KG1 (cell line): Measurements from ENCODE around the gene AP4S1.
A peak's percentile ranks its signal among the peaks of the same experiment; 100 is the strongest.
"Not testable (repeated sequence)": the region's sequence is repeated elsewhere in the genome, so short reads cannot be mapped to it uniquely, and the experiment has no call there.

ENCODE experiments used
- DNase-seq: peaks from one replicate; lab custom pipeline; 2025; lab: John Stamatoyannopoulos, UW

AP4S1 gene

GRCh38 chr14:31025367-31026076 is at the start of gene AP4S1:
AP4S1 (plus strand) TSS chr14:31025649; CDS start chr14:31066197, 40,548 bp downstream.
- peak; percentile 60 for DNase-seq

- DNase-seq = no peak
Observed at GRCh38 chr14:30977752-30978151, 47.7 kb upstream of the AP4S1 start.

GRCh38 chr14:30980106-30980704 is 45.2 kb upstream of the AP4S1 start:
- not testable (repeated sequence) for DNase-seq

GRCh38 chr14:30980980-30981379 is 44.5 kb upstream of the AP4S1 start:
- no peak for DNase-seq

GRCh38 chr14:30982533-30982932 is 42.9 kb upstream of the AP4S1 start:
- no peak for DNase-seq

- DNase-seq = no peak
Observed at GRCh38 chr14:30983858-30984257, 41.6 kb upstream of the AP4S1 start.

GRCh38 chr14:30985796-30986195 is 39.7 kb upstream of the AP4S1 start:
- DNase-seq = no peak

GRCh38 chr14:30988509-30988908 is 36.9 kb upstream of the AP4S1 start:
- DNase-seq = no peak

- DNase-seq = no peak
Observed at GRCh38 chr14:30990770-30991169, 34.7 kb upstream of the AP4S1 start.

- DNase-seq = no peak
Observed at GRCh38 chr14:30991408-30991807, 34.0 kb upstream of the AP4S1 start.

- no peak for DNase-seq
Observed at GRCh38 chr14:30993071-30993470, 32.4 kb upstream of the AP4S1 start.

- no peak for DNase-seq
Observed at GRCh38 chr14:30994681-30995620, 30.5 kb upstream of the AP4S1 start.

- no peak for DNase-seq
Observed at GRCh38 chr14:30995689-30996088, 29.8 kb upstream of the AP4S1 start.

- no peak for DNase-seq
Observed at GRCh38 chr14:30996892-30997659, 28.4 kb upstream of the AP4S1 start.

- no peak for DNase-seq
Observed at GRCh38 chr14:30998100-30998706, 27.2 kb upstream of the AP4S1 start.

GRCh38 chr14:30999038-30999773 is 26.2 kb upstream of the AP4S1 start:
- no peak for DNase-seq

GRCh38 chr14:31000629-31001338 is 24.7 kb upstream of the AP4S1 start:
- no peak for DNase-seq

- no peak for DNase-seq
Observed at GRCh38 chr14:31001339-31001658, 24.1 kb upstream of the AP4S1 start.

- DNase-seq = no peak
Observed at GRCh38 chr14:31003284-31003683, 22.2 kb upstream of the AP4S1 start.

GRCh38 chr14:31004007-31004406 is 21.4 kb upstream of the AP4S1 start:
- not testable (repeated sequence) for DNase-seq
